Nephron (organoid): ENCODE results near the gene MYOF.

Experiments used
- H3K27ac Mint-ChIP-seq, 3 experiments: 2 replicates each; pipeline ENCODE4 v1.8.0; 2020; ENCODE audit warnings: mixed read lengths in 3 of 3, mild to moderate bottlenecking in 2 of 3, moderate library complexity in 1 of 3
- H3K27me3 Mint-ChIP-seq: 2 replicates; pipeline ENCODE4 v1.8.0; 2021; ENCODE audit warnings: low read depth, mild to moderate bottlenecking, moderate library complexity, mixed read lengths
- H3K36me3 Mint-ChIP-seq: 2 replicates; pipeline ENCODE4 v1.8.0; 2020; ENCODE audit warnings: low read depth, mixed read lengths
- H3K4me1 Mint-ChIP-seq: 2 replicates; pipeline ENCODE4 v1.8.0; 2020; ENCODE audit warnings: mixed read lengths
- H3K4me3 Mint-ChIP-seq, 3 experiments: 2 replicates each; pipeline ENCODE4 v1.8.0; 2020; ENCODE audit warnings: mild to moderate bottlenecking in 3 of 3, mixed read lengths in 3 of 3, moderate library complexity in 2 of 3
- H3K9me3 Mint-ChIP-seq: 2 replicates; pipeline ENCODE4 v1.8.0; 2020; ENCODE audit warnings: mixed read lengths
- TF ChIP-seq, protein P1 (sequence below), 3 experiments: fragments of 200-600 bp; sonication (generic); IDR thresholded peaks; one replicate each; pipeline ENCODE4 v1.5.0; 2021; ENCODE audit warnings: antibody characterized with exemption in 3 of 3; ENCODE audit not compliant: unreplicated experiment in 3 of 3

MYOF gene

DNA sequence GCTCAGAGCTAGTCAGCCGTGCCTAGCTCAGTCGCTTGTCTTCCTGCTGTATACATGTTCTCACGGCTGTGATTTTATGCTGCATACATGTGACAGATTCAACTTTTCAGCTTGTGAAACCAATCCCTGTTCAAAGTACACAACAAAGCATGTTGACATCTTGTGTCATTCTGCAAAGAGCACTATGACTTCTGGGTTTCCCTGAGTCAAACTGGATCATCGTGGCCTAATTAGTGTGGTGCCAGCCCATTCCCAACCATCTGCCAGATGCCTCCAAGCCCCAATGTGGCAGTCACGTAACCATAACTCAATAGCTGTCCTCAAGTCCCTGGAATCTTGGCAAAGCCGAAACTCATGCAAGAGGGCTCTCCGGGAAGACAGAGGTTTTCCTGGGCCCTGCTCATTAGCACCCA is 144.8 kb downstream of the MYOF start:
- H3K9me3 Mint-ChIP-seq, result no peaks in the 10 kb centered on the region

DNA sequence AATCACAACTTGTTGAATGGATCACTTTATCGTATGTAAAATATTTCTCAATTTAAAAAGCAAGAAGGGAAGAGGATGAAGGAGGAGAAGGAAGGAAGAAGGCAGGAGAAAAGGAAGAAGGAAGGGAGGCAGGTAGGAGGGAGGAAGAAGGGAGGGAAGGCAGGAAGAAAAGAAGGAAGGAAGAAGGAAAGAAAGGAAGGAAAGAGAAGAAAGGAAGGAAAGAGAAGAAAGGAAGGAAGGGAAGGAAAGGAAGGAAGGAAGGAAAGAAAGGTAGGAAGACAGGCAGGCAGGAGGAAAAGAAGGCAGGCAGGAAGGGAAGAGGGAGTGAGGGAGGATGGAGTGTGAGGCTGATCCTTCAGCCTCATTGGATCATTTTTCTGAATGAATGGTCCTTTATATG is 145.5 kb downstream of the MYOF start:
- Mint-ChIP-seq H3K36me3 (peaks cover 33% of the 10 kb centered on the region), H3K4me3 (no peak overlapping the region), H3K4me1 (no peaks in the 10 kb centered on the region), H3K9me3 (no peaks in the 10 kb centered on the region), H3K27me3 (peaks cover 12% of the 10 kb centered on the region), H3K27ac (no peak overlapping the region)
- TF ChIP-seq, protein P1, sequence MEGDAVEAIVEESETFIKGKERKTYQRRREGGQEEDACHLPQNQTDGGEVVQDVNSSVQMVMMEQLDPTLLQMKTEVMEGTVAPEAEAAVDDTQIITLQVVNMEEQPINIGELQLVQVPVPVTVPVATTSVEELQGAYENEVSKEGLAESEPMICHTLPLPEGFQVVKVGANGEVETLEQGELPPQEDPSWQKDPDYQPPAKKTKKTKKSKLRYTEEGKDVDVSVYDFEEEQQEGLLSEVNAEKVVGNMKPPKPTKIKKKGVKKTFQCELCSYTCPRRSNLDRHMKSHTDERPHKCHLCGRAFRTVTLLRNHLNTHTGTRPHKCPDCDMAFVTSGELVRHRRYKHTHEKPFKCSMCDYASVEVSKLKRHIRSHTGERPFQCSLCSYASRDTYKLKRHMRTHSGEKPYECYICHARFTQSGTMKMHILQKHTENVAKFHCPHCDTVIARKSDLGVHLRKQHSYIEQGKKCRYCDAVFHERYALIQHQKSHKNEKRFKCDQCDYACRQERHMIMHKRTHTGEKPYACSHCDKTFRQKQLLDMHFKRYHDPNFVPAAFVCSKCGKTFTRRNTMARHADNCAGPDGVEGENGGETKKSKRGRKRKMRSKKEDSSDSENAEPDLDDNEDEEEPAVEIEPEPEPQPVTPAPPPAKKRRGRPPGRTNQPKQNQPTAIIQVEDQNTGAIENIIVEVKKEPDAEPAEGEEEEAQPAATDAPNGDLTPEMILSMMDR (IDR thresholded peaks at IDR 0.05; ENCODE audit: unreplicated experiment in 3 of 3), result no peak

More for the DNA sequence above, 144.8 kb downstream of the MYOF start:
- no peaks in the 10 kb centered on the region for H3K4me1 Mint-ChIP-seq
- TF ChIP-seq, protein P1 (IDR thresholded peaks at IDR 0.05; ENCODE audit: unreplicated experiment in 3 of 3), result no peak
- no peak overlapping the region for H3K4me3 Mint-ChIP-seq
- H3K27me3 Mint-ChIP-seq, result peaks cover 12% of the 10 kb centered on the region
- no peak overlapping the region for H3K27ac Mint-ChIP-seq
- H3K36me3 Mint-ChIP-seq, result peaks cover 33% of the 10 kb centered on the region

DNA sequence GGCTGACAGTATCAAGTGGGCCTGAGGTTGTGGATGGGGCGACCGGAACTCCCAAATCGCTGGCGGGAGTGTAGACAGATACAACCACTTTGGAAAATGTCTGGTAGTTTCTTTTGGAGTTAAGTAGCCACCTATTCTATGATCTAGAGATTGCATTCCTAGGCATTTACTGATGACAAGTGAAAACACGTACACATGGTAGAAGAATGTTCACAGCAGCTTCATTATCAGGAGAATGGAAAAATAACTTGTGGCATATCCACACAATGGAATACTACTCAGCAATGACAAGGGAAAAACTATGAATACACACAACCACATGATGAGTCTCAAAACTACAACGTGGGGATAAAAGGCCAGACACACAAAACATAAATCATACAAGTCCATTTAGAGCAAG is 146.0 kb downstream of the MYOF start:
- Mint-ChIP-seq H3K9me3 (no peaks in the 10 kb centered on the region), H3K36me3 (peaks cover 33% of the 10 kb centered on the region), H3K4me1 (no peaks in the 10 kb centered on the region), H3K27ac (no peak overlapping the region), H3K27me3 (peaks cover 12% of the 10 kb centered on the region), H3K4me3 (no peak overlapping the region)
- TF ChIP-seq, protein P1 (IDR thresholded peaks at IDR 0.05; ENCODE audit: unreplicated experiment in 3 of 3), result no peak

DNA sequence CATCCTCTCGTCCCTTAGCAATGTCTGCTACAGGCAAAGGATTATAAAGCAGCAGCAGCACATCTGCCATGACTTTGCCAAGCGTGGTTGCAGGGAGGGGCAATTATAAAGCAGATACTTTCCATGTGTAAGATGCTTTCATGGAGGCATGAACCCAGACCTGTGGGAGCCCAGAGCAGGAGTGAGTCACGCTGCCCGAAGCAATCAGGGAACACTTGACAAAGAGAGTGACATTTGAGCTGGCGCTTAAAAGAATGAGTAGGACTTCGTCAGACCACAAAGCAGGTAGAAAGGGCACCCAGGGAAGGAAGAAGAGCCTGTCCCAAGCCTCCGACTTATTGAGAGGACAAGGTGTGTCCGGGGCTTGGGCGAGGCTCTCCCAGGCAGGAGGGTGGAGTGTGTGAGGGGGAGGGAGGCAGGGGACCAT is 147.2 kb downstream of the MYOF start:
- Mint-ChIP-seq H3K4me3 (no peak overlapping the region), H3K4me1 (no peaks in the 10 kb centered on the region)

DNA sequence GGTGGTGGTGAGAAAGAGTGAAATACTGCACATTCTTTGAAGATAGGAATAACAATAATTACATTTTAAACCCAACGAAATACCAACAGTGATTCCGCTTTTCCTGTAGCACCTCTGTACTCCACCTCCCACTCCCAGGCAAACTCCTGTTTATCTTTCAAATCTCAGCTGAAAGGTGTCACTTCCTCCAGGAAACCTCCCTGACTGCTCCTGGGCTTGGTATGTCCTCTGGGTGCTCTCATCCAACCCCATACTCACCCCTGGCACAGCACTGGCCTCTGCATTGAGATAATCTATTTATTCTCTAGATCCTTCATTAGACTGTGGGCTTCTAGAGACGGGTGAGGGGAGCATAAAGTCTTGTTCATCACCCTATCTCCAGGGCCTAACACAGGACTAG is 148.0 kb downstream of the MYOF start:
- Mint-ChIP-seq H3K27me3 (peaks cover 12% of the 10 kb centered on the region), H3K27ac (no peak overlapping the region), H3K36me3 (peaks cover 27% of the 10 kb centered on the region), H3K9me3 (no peaks in the 10 kb centered on the region), H3K4me3 (no peak overlapping the region), H3K4me1 (no peaks in the 10 kb centered on the region)
- TF ChIP-seq, protein P1 (IDR thresholded peaks at IDR 0.05; ENCODE audit: unreplicated experiment in 3 of 3), result no peak

More for the DNA sequence above, 147.2 kb downstream of the MYOF start:
- peaks cover 12% of the 10 kb centered on the region for H3K27me3 Mint-ChIP-seq
- peaks cover 22% of the 10 kb centered on the region for H3K36me3 Mint-ChIP-seq
- no peak overlapping the region for H3K27ac Mint-ChIP-seq
- TF ChIP-seq, protein P1 (IDR thresholded peaks at IDR 0.05; ENCODE audit: unreplicated experiment in 3 of 3), result no peak
- no peaks in the 10 kb centered on the region for H3K9me3 Mint-ChIP-seq

DNA sequence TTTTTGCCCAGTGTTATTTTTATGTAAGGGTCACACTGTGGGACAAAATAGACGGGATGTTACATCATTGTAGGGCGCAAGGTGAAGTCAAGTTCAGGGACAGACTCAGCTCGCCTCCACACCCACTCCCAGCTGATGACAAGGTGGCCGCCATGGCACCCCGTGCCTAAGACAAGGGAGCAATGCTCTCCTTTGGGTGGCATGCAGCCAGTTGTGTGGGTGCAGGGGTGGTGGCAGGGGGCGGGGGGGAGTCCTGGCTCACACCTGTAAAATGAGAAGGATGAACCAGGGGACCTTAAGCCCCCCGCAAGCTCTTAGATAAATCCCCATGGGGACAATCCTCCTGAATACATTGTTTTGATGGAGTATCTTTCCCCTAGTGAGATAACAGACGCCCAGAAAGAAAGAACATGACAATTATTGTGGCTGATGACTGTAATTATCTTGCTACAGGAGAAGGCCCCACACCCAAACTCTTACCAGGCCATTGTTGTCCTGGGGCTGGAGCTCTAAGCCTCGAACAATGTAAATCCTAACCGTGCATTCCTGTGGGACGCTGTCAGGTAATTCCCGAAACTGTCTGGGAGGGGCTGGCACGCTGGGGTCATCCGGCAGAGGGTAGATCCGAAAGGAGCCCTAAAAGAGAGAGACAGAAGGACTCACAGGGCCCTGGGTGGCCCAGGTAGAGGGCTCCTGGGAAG is 148.7 kb downstream of the MYOF start:
- H3K27ac Mint-ChIP-seq, result no peak overlapping the region
- H3K27me3 Mint-ChIP-seq, result peaks cover 12% of the 10 kb centered on the region
- H3K4me3 Mint-ChIP-seq, result no peak overlapping the region
- H3K36me3 Mint-ChIP-seq, result peaks cover 26% of the 10 kb centered on the region
- TF ChIP-seq, protein P1 (IDR thresholded peaks at IDR 0.05; ENCODE audit: unreplicated experiment in 3 of 3), result no peak
- no peaks in the 10 kb centered on the region for H3K4me1 Mint-ChIP-seq
- H3K9me3 Mint-ChIP-seq, result no peaks in the 10 kb centered on the region
